ENCODE measurements around the gene CLDN14.

Gene CLDN14

DNA sequence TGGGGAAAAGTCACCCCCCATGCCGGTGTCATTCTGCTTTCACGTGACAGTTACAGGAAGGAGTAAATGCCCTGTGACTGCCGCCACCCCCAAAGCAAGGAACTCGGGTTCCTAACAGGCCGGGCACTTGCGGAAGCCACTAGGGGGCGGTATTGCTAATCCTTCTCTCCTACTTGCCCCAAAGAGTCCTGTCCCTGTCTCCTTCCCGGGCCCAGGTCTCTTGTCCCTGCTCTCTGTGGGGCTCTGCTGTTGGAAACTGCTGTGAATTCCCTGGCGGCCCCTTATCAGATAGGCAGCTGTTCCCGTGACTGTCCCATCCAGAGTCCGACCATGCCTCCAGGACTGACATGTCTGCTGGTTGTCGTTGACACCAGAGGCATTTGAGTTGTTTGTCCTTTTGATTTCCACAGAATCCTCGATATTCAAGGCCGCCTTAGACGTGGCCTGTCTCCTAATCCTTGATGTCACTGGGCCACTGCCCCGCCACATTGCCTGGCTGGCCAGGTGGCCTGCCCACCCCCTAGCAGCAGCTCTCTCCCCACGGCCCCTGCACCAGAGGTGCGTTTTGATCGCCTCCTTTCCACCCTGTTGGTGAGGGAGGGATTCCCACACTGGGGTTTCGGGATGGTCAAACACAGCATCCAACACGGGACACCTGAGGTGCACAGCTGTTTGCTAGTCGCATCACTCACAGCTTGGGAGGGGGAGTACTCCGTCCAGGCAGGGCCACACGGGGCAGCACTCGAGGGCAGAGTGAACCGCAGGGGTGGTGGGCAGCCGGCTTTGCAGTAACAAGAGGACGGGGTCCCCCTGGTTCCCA lies 57.4 kb downstream of the CLDN14 start:
- TF ChIP-seq, protein P1, sequence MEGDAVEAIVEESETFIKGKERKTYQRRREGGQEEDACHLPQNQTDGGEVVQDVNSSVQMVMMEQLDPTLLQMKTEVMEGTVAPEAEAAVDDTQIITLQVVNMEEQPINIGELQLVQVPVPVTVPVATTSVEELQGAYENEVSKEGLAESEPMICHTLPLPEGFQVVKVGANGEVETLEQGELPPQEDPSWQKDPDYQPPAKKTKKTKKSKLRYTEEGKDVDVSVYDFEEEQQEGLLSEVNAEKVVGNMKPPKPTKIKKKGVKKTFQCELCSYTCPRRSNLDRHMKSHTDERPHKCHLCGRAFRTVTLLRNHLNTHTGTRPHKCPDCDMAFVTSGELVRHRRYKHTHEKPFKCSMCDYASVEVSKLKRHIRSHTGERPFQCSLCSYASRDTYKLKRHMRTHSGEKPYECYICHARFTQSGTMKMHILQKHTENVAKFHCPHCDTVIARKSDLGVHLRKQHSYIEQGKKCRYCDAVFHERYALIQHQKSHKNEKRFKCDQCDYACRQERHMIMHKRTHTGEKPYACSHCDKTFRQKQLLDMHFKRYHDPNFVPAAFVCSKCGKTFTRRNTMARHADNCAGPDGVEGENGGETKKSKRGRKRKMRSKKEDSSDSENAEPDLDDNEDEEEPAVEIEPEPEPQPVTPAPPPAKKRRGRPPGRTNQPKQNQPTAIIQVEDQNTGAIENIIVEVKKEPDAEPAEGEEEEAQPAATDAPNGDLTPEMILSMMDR (conservative IDR thresholded peaks at IDR 0.05; ENCODE audit: low read length) = peak; percentile 74
- peak; percentile 57 for DNase-seq (ENCODE audit: low read depth)
- no peak overlapping the region for H3K4me3 ChIP-seq (ENCODE audit: low read length)

DNA sequence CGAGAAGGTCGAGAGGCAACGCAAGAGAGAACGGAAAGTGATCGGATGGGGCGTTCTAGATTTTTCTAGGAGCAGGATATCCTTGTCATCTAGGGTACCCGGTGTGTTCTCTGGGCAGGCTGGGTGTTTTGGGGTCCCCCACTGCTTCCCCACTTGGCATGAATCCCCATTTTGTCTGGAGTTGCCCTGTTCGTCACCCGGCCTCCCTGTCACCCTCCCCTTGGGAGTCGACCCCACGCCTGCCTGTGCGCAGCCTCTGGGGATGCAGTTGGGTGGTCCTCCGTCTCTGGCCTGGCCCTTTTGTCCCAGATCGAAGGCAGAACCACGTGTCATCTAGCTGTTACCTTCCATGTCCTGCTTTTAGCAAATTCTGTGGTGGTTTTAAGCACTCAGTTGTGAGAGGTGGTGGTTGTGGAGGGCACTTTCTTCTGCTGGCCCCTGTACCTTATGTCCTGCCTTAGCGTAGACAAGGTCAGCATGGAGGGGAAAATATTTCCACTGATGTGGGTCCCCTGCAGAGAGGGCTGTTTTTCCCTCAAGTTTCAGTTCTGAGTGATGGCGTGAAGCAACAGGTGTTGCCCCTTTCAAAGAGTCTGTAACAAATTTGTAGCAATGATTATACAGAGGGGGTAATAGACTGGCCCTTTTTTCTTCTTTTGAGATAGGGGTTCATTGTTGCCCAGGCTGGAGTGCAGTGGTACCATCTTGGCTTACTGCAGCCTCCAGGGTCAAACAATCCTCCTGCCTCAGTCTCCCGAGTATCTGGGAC lies 59.2 kb downstream of the CLDN14 start:
- no peak for DNase-seq (ENCODE audit: low read depth)
- no peak overlapping the region for H3K4me3 ChIP-seq (ENCODE audit: low read length)
- TF ChIP-seq, protein P1 (conservative IDR thresholded peaks at IDR 0.05; ENCODE audit: low read length) = no peak

DNA sequence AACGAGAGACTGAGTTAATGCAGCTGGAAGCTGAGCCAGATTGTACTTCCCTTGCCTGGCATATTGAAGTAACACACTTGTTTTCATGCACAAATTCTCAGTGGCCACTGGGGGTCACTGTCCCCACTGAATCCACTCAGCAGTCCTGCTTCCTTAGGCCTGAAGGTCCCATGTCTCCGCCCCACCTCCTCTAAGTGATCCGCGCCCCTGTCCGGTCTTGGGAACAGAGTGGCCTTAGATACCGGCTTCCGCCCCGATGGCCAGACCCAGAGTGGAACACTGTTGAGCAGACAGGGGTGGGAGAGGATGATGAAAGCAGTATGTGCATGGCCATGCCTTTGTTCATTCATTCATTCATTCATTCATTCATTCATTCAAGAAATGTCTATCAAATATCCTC lies 59.9 kb downstream of the CLDN14 start:
- TF ChIP-seq, protein P1 (conservative IDR thresholded peaks at IDR 0.05; ENCODE audit: low read length) = peak; percentile 84
- H3K4me3 ChIP-seq (ENCODE audit: low read length) = no peak overlapping the region
- DNase-seq (ENCODE audit: low read depth) = peak; percentile 90

DNA sequence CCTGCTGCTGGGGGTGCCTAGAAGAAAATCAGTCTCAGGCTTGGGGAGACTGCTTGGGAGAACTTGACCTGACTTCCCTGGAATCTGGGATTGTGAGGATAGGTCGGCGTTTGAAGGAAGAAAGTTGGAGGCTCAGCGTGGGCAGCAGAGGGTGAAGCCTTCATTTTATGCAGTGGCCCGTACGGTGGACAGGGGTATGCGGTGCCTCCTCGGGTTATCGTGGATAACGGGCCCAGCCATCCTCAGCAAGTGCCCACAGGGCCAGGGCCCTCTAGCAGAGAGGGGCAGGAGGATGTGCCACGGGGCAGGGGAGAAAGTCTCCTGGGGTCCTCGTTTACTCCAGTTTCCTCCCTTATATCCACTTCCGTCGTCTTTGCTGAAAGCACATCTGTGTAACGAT lies 60.7 kb downstream of the CLDN14 start:
- no peak overlapping the region for H3K4me3 ChIP-seq (ENCODE audit: low read length)
- TF ChIP-seq, protein P1 (conservative IDR thresholded peaks at IDR 0.05; ENCODE audit: low read length) = no peak
- no peak for DNase-seq (ENCODE audit: low read depth)

DNA sequence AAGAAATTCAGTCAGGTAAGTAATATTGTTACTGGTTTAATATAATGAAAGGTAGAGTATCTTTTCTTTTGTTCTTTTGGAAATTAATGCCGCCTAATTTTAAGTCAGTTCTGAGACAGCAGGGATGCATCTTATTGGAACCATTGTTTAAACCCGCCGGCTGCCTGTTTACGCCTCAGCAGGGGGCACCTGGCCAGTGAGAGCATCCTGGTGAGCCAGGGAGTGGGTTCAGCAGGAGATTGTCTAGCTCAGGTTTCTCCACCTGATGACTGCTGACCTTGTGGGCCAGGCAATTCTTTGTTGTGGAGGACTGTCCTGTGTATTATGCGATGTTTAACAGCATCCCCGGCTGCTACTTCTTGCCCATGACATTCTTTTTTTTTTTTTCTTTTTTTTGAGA lies 64.5 kb downstream of the CLDN14 start:
- H3K4me3 ChIP-seq (ENCODE audit: low read length) = no peak overlapping the region
- TF ChIP-seq, protein P1 (conservative IDR thresholded peaks at IDR 0.05; ENCODE audit: low read length) = no peak

DNA sequence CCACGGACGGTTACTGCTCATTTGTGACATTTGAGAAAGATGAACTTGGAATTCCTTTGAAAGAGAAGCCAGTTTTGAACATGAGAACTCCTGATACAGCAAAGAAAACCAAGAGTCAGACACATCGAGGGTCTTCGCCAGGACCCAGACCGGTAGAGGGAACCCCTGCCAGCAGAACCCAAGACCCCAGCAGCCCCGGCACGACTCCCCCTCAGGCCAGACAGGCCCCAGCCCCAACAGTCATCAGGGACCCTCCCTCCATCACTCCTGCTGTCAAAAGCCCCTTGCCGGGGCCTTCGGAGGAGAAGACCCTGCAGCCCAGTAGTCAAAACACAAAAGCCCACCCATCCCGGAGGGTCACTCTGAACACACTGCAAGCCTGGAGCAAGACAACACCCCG lies 67.0 kb downstream of the CLDN14 start:
- DNase-seq (ENCODE audit: low read depth) = no peak
- TF ChIP-seq, protein P1 (conservative IDR thresholded peaks at IDR 0.05; ENCODE audit: low read length) = no peak
- no peak overlapping the region for H3K4me3 ChIP-seq (ENCODE audit: low read length)

More for the DNA sequence above, 64.5 kb downstream of the CLDN14 start:
- no peak for DNase-seq (ENCODE audit: low read depth)

Data from AG10803 (cell line).